ENCODE results near the gene CFAP58. TPM values are rescaled to one million over a fixed set of nuclear protein-coding genes. Genes with fewer than 3 reads are reported as not detected.

Gene CFAP58
- total and polyA plus RNA-seq, 2 donors (not counting 3 experiments of a cell fraction or from before 2014, with no cell fraction given): 0.07 to 0.29 TPM

GRCh38 chr10:104472505-104472904 lies 118.9 kb downstream of the CFAP58 start:
- no peak for TF ChIP-seq GATA2 (IDR thresholded peaks at IDR 0.05; ENCODE audit: insufficient read depth, insufficient read length, low read depth, low read length)
- no peak for TF ChIP-seq MYC (IDR thresholded peaks at IDR 0.05; ENCODE audit: low read depth, low read length)
- TF ChIP-seq POLR2A (IDR thresholded peaks at IDR 0.05; ENCODE audit: low read depth, low read length): no peak
- TF ChIP-seq JUN (IDR thresholded peaks at IDR 0.05; ENCODE audit: borderline replicate concordance, insufficient read depth, insufficient read length, low read depth): no peak
- no peak for TF ChIP-seq POLR2AphosphoS5 (IDR thresholded peaks at IDR 0.05; ENCODE audit: insufficient read depth, low read depth, low read length)
- TF ChIP-seq EZH2 (IDR thresholded peaks at IDR 0.05; ENCODE audit: borderline replicate concordance, low read depth, low read length, severe bottlenecking): no peak
- no peak for TF ChIP-seq MAX (IDR thresholded peaks at IDR 0.05; ENCODE audit: insufficient read depth, insufficient read length)
- no peak for TF ChIP-seq CTCF (IDR thresholded peaks at IDR 0.05; ENCODE audit: extremely low read depth in 1 of 2, insufficient read depth in 1 of 2, low read depth in 1 of 2, low read length in 2 of 2)
- no peak for TF ChIP-seq FOS (IDR thresholded peaks at IDR 0.05; ENCODE audit: borderline replicate concordance, insufficient read depth, low read length)
- no peak overlapping the region for H2AFZ ChIP-seq (ENCODE audit: low read depth, low read length)
- no peaks in the 10 kb centered on the region for H3K4me1 ChIP-seq (ENCODE audit: control insufficient read depth, extremely low read depth, insufficient read depth, low read length)
- no peak overlapping the region for H3K27ac ChIP-seq (ENCODE audit: insufficient read depth, low read depth, low read length)
- H3K27me3 ChIP-seq (ENCODE audit: control insufficient read depth in 2 of 2, insufficient read depth in 2 of 2, low read length in 2 of 2): no peaks in the 10 kb centered on the region
- no TSS peak for BruUV-seq (replicated peaks)
- H4K20me1 ChIP-seq (replicated peaks; ENCODE audit: control insufficient read depth, extremely low read depth, insufficient read depth, low read length): no peaks in the 10 kb centered on the region
- H3K4me2 ChIP-seq (ENCODE audit: insufficient read depth, low read length): no peak overlapping the region
- no peaks in the 10 kb centered on the region for H3K9me1 ChIP-seq (replicated peaks; ENCODE audit: control insufficient read depth, extremely low read depth, insufficient read depth, low read length)
- intact Hi-C loops (cut with micrococcal nuclease) (no loop called here), dilution Hi-C loops (cut with MboI; ENCODE audit: extremely low pct_ligation_motif_present, low sequenced_read_pairs) (no loop called here)
- no peaks in the 10 kb centered on the region for H3K36me3 ChIP-seq (ENCODE audit: control insufficient read depth in 2 of 2, extremely low read depth in 1 of 2, insufficient read depth in 2 of 2, low read length in 2 of 2)
- H3K9me3 ChIP-seq (replicated peaks; ENCODE audit: control insufficient read depth, insufficient read depth, low read length): no peaks in the 10 kb centered on the region
- CTCF ChIA-PET: interaction anchor here (1.4 kb wide), 1 partner anchor 26 kb away, joined by 3 read pairs; no protein-coding TSS in a partner anchor
- FAIRE-seq: no peak
- POLR2A ChIA-PET: no interaction called here
- no peak overlapping the region for H3K9ac ChIP-seq (replicated peaks; ENCODE audit: extremely low read depth, insufficient read depth, low read length)
- H3K4me3 ChIP-seq (replicated peaks in 1 of 3; ENCODE audit: insufficient read depth in 1 of 3, low read depth in 1 of 3, low read length in 3 of 3): no peak overlapping the region
- no peak for DNase-seq (ENCODE audit: low read depth, low spot score)
- H3K79me2 ChIP-seq (ENCODE audit: control insufficient read depth, insufficient read depth, low read length): no peaks in the 10 kb centered on the region
